Esophagus muscularis mucosa (tissue), 4 donors: ENCODE data around the gene ZC3H7A.

Source experiments
- EP300 ChIP-seq: sonication (generic); formaldehyde crosslinking; IDR thresholded peaks from one replicate; pipeline ENCODE4 v1.6.1; 2017; ENCODE audit warnings: antibody characterized with exemption
- POLR2A ChIP-seq: fragments of 450-650 bp; IDR thresholded peaks from one replicate; pipeline ENCODE4 v1.6.1; 2017; ENCODE audit warnings: antibody characterized with exemption, moderate library complexity, mild to moderate bottlenecking, low read depth
- POLR2AphosphoS5 ChIP-seq, 2 donors: sonication (generic); formaldehyde crosslinking; IDR thresholded peaks; one replicate each; pipeline ENCODE4 v1.6.1; 2017; ENCODE audit warnings: antibody characterized with exemption in 2 of 2
- TF ChIP-seq, protein P1 (sequence below), 3 experiments: fragments of 200-600 bp in 2 of 3; fragments of 450-650 bp in 1 of 3; sonication (generic) in 2 of 3; IDR thresholded peaks; one replicate each; pipeline ENCODE4 v1.5.1; 2017 to 2019; ENCODE audit warnings: antibody characterized with exemption in 3 of 3, mild to moderate bottlenecking in 2 of 3, moderate library complexity in 1 of 3

DNA sequence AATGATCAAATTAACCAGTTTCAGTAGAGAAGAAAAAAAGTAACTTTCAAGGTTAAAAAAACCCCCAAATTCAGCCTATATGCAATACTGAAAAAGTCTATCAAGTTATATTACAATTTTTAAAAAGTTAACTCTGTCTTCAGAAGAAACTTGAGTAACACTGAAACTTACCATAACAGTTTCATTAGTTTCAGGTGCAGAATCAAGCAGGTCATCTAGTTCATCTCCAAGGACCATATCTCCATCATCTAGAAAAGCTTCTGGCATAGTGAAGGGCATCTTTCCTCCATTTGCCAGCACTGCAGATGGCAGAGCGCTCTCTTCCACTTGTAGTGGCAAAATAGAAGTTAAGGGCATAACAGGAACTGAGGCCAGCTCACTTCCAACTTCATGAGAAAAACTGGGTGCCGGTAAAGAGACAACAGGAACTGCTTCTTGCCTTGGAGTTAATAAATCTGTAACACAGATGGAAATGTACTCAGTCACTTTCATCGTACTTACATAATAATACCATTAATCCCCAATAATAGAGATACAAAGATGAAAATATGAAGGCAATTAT, 22.9 kb downstream of the ZC3H7A start:
- TF ChIP-seq, protein P1, sequence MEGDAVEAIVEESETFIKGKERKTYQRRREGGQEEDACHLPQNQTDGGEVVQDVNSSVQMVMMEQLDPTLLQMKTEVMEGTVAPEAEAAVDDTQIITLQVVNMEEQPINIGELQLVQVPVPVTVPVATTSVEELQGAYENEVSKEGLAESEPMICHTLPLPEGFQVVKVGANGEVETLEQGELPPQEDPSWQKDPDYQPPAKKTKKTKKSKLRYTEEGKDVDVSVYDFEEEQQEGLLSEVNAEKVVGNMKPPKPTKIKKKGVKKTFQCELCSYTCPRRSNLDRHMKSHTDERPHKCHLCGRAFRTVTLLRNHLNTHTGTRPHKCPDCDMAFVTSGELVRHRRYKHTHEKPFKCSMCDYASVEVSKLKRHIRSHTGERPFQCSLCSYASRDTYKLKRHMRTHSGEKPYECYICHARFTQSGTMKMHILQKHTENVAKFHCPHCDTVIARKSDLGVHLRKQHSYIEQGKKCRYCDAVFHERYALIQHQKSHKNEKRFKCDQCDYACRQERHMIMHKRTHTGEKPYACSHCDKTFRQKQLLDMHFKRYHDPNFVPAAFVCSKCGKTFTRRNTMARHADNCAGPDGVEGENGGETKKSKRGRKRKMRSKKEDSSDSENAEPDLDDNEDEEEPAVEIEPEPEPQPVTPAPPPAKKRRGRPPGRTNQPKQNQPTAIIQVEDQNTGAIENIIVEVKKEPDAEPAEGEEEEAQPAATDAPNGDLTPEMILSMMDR (IDR thresholded peaks at IDR 0.05), result no peak
- no peak for TF ChIP-seq POLR2AphosphoS5 (IDR thresholded peaks at IDR 0.05)
- no peak for TF ChIP-seq POLR2A
- no peak for TF ChIP-seq EP300
